GM23338 (cell line): ENCODE data around the gene SMYD3. TPM values are rescaled to one million over a fixed set of nuclear protein-coding genes. Genes with fewer than 3 reads are reported as not detected.

ENCODE experiments used
- ATAC-seq: fragments of 200-7000 bp; cut with Tn5 transposase; 3 replicates; pipeline ENCODE4 v1.9.1; 2020
- DNase-seq: peaks from one replicate; pipeline ENCODE4 v3.0.0-alpha.2; 2015; ENCODE audit warnings: low spot score
- H2AFZ ChIP-seq: fragments of 200-600 bp; sonication (generic); 2 replicates; pipeline ENCODE4 v1.8.0; 2016; ENCODE audit warnings: antibody characterized with exemption, mild to moderate bottlenecking, moderate library complexity
- H3F3A ChIP-seq: fragments of 200-600 bp; sonication (generic); replicated peaks from 2 replicates; pipeline ENCODE4 v1.8.0; 2017; ENCODE audit warnings: antibody characterized with exemption, mixed run types, low read depth
- H3K27ac ChIP-seq: fragments of 200-600 bp; sonication (generic); 2 replicates; pipeline ENCODE4 v1.6.1; 2016; ENCODE audit warnings: low read depth
- H3K27me3 ChIP-seq: fragments of 200-600 bp; sonication (generic); 2 replicates; pipeline ENCODE4 v1.8.0; 2016; ENCODE audit warnings: mild to moderate bottlenecking, mixed run types, moderate library complexity; ENCODE audit not compliant: insufficient read depth
- H3K36me3 ChIP-seq: fragments of 200-600 bp; sonication (generic); 2 replicates; pipeline ENCODE4 v1.8.0; 2016; ENCODE audit warnings: mild to moderate bottlenecking; ENCODE audit not compliant: insufficient read depth
- H3K4me1 ChIP-seq: fragments of 200-600 bp; sonication (generic); 2 replicates; pipeline ENCODE4 v1.8.0; 2016; ENCODE audit warnings: mild to moderate bottlenecking, moderate library complexity; ENCODE audit not compliant: insufficient read depth
- H3K4me2 ChIP-seq: fragments of 200-600 bp; sonication (generic); 2 replicates; pipeline ENCODE4 v1.7.1; 2017; ENCODE audit warnings: mixed run types
- H3K4me3 ChIP-seq: fragments of 200-600 bp; sonication (generic); 2 replicates; pipeline ENCODE4 v1.6.1; 2016; ENCODE audit warnings: mixed run types
- H3K79me2 ChIP-seq: fragments of 200-600 bp; sonication (generic); replicated peaks from 2 replicates; pipeline ENCODE4 v1.8.0; 2017; ENCODE audit warnings: mild to moderate bottlenecking; ENCODE audit not compliant: insufficient read depth
- H3K9me2 ChIP-seq: fragments of 200-600 bp; sonication (generic); 2 replicates; pipeline ENCODE4 v1.8.0; 2017; ENCODE audit not compliant: insufficient read depth
- H4K20me1 ChIP-seq: fragments of 200-600 bp; sonication (generic); replicated peaks from 2 replicates; pipeline ENCODE4 v1.8.0; 2017; ENCODE audit warnings: mild to moderate bottlenecking; ENCODE audit not compliant: insufficient read depth
- H3K27ac Mint-ChIP-seq: 2 replicates; pipeline ENCODE4 v1.8.0; 2020; ENCODE audit warnings: inconsistent platforms, mild to moderate bottlenecking, moderate library complexity, mixed read lengths
- H3K27me3 Mint-ChIP-seq: 3 replicates; pipeline ENCODE4 v1.8.0; 2022; ENCODE audit warnings: low read depth, mild to moderate bottlenecking, moderate library complexity, mixed read lengths, inconsistent platforms; ENCODE audit not compliant: insufficient read depth, poor library complexity
- H3K36me3 Mint-ChIP-seq: 3 replicates; pipeline ENCODE4 v1.8.0; 2021; ENCODE audit warnings: low read depth, mild to moderate bottlenecking, inconsistent platforms, moderate library complexity, mixed read lengths
- H3K4me1 Mint-ChIP-seq: 3 replicates; pipeline ENCODE4 v1.8.0; 2020; ENCODE audit warnings: mild to moderate bottlenecking, inconsistent platforms, mixed read lengths
- H3K4me3 Mint-ChIP-seq: 3 replicates; pipeline ENCODE4 v1.8.0; 2021; ENCODE audit warnings: moderate library complexity, mild to moderate bottlenecking, inconsistent platforms, mixed read lengths
- H3K9me3 Mint-ChIP-seq: 3 replicates; pipeline ENCODE4 v1.8.0; 2020; ENCODE audit warnings: moderate library complexity, mild to moderate bottlenecking, inconsistent platforms, mixed read lengths
- POLR2AphosphoS5 ChIP-seq: IDR thresholded peaks from 2 replicates; pipeline ENCODE4 v1.6.1; 2016; ENCODE audit warnings: antibody characterized with exemption, low read depth
- polyA plus RNA-seq: library from polyadenylated mRNA; unstranded; fragments of >200 nt; fragmentation: Nextera tagmentation; extraction: Ambion mirVana; gene quantifications from 2 replicates; pipeline ENCODE4 v1.2.1, GENCODE V29; 2016
- total RNA-seq: library from RNA; depleted of rRNA; stranded (reverse); fragments of >200 nt; shearing (Covaris generic); gene quantifications from 2 replicates; pipeline ENCODE4 v1.2.3, GENCODE V29; 2014
- TF ChIP-seq, protein P1 (sequence below): fragments of 250-450 bp; sonication (Bioruptor Pico); IDR thresholded peaks from 2 replicates; pipeline ENCODE4 v1.5.0; 2020; ENCODE audit warnings: mild to moderate bottlenecking, moderate library complexity
- TF ChIP-seq, protein P2 (sequence below): IDR thresholded peaks from 2 replicates; pipeline ENCODE4 v1.6.1; 2016; ENCODE audit warnings: antibody characterized with exemption

The SMYD3 gene
- total and polyA plus RNA-seq, 2 experiments from 2014 or later: 31.8 to 34.4 TPM

DNA sequence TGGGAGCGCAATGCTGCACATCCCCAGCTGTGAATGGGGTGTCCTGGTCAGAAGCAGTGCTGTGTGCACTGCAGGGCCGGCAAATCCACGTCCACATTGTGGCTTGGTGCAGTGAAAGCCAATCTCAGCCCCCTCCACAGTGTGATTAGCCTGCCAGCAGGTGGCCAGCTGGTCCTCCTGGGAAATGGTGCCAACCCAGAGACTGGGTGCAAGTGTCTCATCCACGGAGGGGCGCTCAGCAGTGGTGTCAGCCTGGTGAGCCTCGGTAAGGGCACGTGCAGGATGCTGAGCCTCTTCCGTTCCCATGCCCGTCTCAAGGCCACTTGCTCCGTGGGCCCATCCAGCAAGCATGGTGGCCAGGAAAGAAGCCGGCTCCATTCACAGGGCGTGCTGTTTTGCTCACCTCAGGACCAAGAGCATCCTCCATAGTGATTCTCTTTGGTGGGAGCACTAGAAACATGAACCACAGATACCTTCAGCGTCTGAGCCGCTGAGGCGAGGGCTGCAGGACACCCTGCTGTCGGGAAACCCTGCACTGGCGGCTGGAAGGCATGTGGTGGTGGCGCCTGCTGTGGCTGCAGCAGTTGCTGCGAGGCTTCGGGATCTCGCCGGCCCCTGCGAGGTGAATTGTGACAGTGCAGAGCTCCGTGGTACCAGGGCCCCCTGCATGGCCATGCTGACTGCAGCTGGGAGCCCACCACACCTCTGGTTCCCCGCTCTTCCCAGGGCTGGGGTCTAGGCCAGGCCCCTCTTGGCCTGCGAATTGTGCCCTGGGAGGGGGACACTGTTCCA lies 2.0 kb upstream of the SMYD3 start (continued):
- TF ChIP-seq, protein P1, sequence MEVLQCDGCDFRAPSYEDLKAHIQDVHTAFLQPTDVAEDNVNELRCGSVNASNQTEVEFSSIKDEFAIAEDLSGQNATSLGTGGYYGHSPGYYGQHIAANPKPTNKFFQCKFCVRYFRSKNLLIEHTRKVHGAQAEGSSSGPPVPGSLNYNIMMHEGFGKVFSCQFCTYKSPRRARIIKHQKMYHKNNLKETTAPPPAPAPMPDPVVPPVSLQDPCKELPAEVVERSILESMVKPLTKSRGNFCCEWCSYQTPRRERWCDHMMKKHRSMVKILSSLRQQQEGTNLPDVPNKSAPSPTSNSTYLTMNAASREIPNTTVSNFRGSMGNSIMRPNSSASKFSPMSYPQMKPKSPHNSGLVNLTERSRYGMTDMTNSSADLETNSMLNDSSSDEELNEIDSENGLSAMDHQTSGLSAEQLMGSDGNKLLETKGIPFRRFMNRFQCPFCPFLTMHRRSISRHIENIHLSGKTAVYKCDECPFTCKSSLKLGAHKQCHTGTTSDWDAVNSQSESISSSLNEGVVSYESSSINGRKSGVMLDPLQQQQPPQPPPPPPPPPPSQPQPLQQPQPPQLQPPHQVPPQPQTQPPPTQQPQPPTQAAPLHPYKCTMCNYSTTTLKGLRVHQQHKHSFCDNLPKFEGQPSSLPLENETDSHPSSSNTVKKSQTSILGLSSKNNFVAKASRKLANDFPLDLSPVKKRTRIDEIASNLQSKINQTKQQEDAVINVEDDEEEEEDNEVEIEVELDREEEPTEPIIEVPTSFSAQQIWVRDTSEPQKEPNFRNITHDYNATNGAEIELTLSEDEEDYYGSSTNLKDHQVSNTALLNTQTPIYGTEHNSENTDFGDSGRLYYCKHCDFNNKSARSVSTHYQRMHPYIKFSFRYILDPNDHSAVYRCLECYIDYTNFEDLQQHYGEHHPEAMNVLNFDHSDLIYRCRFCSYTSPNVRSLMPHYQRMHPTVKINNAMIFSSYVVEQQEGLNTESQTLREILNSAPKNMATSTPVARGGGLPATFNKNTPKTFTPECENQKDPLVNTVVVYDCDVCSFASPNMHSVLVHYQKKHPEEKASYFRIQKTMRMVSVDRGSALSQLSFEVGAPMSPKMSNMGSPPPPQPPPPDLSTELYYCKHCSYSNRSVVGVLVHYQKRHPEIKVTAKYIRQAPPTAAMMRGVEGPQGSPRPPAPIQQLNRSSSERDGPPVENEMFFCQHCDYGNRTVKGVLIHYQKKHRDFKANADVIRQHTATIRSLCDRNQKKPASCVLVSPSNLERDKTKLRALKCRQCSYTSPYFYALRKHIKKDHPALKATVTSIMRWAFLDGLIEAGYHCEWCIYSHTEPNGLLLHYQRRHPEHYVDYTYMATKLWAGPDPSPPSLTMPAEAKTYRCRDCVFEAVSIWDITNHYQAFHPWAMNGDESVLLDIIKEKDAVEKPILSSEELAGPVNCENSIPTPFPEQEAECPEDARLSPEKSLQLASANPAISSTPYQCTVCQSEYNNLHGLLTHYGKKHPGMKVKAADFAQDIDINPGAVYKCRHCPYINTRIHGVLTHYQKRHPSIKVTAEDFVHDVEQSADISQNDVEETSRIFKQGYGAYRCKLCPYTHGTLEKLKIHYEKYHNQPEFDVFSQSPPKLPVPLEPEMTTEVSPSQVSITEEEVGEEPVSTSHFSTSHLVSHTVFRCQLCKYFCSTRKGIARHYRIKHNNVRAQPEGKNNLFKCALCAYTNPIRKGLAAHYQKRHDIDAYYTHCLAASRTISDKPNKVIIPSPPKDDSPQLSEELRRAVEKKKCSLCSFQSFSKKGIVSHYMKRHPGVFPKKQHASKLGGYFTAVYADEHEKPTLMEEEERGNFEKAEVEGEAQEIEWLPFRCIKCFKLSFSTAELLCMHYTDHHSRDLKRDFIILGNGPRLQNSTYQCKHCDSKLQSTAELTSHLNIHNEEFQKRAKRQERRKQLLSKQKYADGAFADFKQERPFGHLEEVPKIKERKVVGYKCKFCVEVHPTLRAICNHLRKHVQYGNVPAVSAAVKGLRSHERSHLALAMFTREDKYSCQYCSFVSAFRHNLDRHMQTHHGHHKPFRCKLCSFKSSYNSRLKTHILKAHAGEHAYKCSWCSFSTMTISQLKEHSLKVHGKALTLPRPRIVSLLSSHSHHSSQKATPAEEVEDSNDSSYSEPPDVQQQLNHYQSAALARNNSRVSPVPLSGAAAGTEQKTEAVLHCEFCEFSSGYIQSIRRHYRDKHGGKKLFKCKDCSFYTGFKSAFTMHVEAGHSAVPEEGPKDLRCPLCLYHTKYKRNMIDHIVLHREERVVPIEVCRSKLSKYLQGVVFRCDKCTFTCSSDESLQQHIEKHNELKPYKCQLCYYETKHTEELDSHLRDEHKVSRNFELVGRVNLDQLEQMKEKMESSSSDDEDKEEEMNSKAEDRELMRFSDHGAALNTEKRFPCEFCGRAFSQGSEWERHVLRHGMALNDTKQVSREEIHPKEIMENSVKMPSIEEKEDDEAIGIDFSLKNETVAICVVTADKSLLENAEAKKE (CRISPR knock-in tag): no peak

DNA sequence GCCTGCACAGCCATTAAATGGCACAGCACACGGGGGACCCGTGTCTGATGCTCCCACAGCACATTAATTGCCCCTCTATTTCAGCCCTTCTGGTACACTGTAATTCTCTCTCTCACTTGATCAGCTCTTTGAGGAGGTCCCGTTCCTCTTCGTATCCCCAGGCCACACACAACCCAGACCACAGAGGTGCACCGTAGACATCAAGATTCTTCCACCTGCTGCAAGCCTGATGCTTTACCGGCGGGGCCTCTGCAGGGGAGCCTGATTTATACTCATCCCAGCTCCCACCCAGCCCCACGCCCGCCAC lies 759 bp downstream of the SMYD3 start:
- Histone ChIP-seq H3K36me3 (no peaks in the 10 kb centered on the region; the same call in 1 of the 2 replicates), H3K4me3 (peak overlapping the region; percentile 80), H2AFZ (peak overlapping the region; percentile 84), H3K4me1 (peaks cover 7% of the 10 kb centered on the region), H4K20me1 (0 out of 2 replicates have a peak, but pooled peaks cover 4% of the 10 kb centered on the region), H3K4me2 (peak overlapping the region; percentile 88), H3K27ac (no peak overlapping the region), H3K27me3 (peaks cover 5% of the 10 kb centered on the region; the same call in 1 of the 2 replicates), H3K9me2 (no peaks in the 10 kb centered on the region), H3F3A (no peaks in the 10 kb centered on the region), H3K79me2 (peaks cover 34% of the 10 kb centered on the region)
- H3K27ac Mint-ChIP-seq: peak overlapping the region; percentile 9
- peaks cover 13% of the 10 kb centered on the region for H3K4me1 Mint-ChIP-seq
- DNase-seq (no peak), ATAC-seq (peak; percentile 42)
- H3K36me3 Mint-ChIP-seq: no peaks in the 10 kb centered on the region; the same call in 2 of the 3 replicates
- peaks cover 15% of the 10 kb centered on the region for H3K27me3 Mint-ChIP-seq
- peak overlapping the region; percentile 94 for H3K4me3 Mint-ChIP-seq
- H3K9me3 Mint-ChIP-seq: peaks cover 5% of the 10 kb centered on the region; the same call in 1 of the 3 replicates
- TF ChIP-seq, protein P1 (CRISPR knock-in tag): no peak
- TF ChIP-seq, protein P2, sequence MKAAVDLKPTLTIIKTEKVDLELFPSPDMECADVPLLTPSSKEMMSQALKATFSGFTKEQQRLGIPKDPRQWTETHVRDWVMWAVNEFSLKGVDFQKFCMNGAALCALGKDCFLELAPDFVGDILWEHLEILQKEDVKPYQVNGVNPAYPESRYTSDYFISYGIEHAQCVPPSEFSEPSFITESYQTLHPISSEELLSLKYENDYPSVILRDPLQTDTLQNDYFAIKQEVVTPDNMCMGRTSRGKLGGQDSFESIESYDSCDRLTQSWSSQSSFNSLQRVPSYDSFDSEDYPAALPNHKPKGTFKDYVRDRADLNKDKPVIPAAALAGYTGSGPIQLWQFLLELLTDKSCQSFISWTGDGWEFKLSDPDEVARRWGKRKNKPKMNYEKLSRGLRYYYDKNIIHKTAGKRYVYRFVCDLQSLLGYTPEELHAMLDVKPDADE: no peak
- TF ChIP-seq POLR2AphosphoS5: no peak
